Gastrocnemius medialis (tissue), 4 donors: ENCODE data around the gene FANCM. TPM values are rescaled to one million over a fixed set of nuclear protein-coding genes. Genes with fewer than 3 reads are reported as not detected.

Experiments used
- ATAC-seq, 2 donors: fragments of 150-250 bp; one replicate each; pipeline ENCODE4 v1.9.1; 2016
- DNase-seq, 2 donors: peaks; one replicate each; pipeline ENCODE4 v3.0.0-alpha.2; 2019
- H3K27ac ChIP-seq, 4 donors: fragments of 200-600 bp; sonication (generic); 1 replicate in 1 of 4; 2 replicates in 3 of 4; pipeline ENCODE4 v1.5.1; 2016 to 2018; ENCODE audit warnings: mild to moderate bottlenecking in 2 of 4, moderate library complexity in 1 of 4
- H3K27me3 ChIP-seq, 3 donors: fragments of 200-600 bp; sonication (generic) in 2 of 3; 1 replicate in 1 of 3; 2 replicates in 2 of 3; pipeline versions ENCODE4 v1.5.1 to v1.6.0; 2016 to 2019; ENCODE audit warnings: mild to moderate bottlenecking in 1 of 3, moderate library complexity in 1 of 3
- H3K36me3 ChIP-seq, 2 donors: fragments of 200-600 bp; sonication (generic) in 1 of 2; one replicate each; pipeline ENCODE4 v1.5.1; 2017 to 2018
- H3K4me1 ChIP-seq, 2 donors: fragments of 200-600 bp; sonication (generic) in 1 of 2; one replicate each; pipeline ENCODE4 v1.5.1; 2016 to 2017; ENCODE audit warnings: mild to moderate bottlenecking in 2 of 2
- H3K4me3 ChIP-seq, 4 donors: fragments of 200-600 bp; sonication (generic) in 3 of 4; 1 replicate in 1 of 4; 2 replicates in 3 of 4; pipeline ENCODE4 v1.5.1; 2016 to 2019; ENCODE audit warnings: mild to moderate bottlenecking in 2 of 4
- H3K9me3 ChIP-seq, 3 donors: fragments of 200-600 bp; sonication (generic) in 2 of 3; 1 replicate in 1 of 3; 2 replicates in 2 of 3; pipeline ENCODE4 v1.5.1; 2016 to 2019
- POLR2A ChIP-seq, 2 donors: fragments of 450-650 bp; IDR thresholded peaks; one replicate each; pipeline ENCODE4 v1.6.1; 2017; ENCODE audit warnings: antibody characterized with exemption in 2 of 2, mild to moderate bottlenecking in 2 of 2, moderate library complexity in 2 of 2
- in situ Hi-C, 4 donors: fragments of 200-750 bp; cut with MboI; loops; one replicate each; pipeline versions ENCODE4 v1.15.0 to v1.8.0; 2017; ENCODE audit warnings: low sequenced_read_pairs in 4 of 4
- intact Hi-C: fragments of 100-400 bp; cut with DNase I; formaldehyde crosslinking; loops from one replicate; pipeline ENCODE4 v1.15.1; 2023; ENCODE audit warnings: low total_unique reads
- total RNA-seq, 4 donors: library from RNA; depleted of rRNA; stranded (reverse); fragments of >200 nt; gene quantifications; one replicate each; pipeline versions ENCODE4 v1.1.0 to v1.2.3, GENCODE V29; 2016
- TF ChIP-seq, protein P1 (sequence below), 5 experiments: fragments of 450-650 bp in 3 of 5; fragments of 200-600 bp in 2 of 5; sonication (generic) in 2 of 5; IDR thresholded peaks in 4 of 5; conservative IDR thresholded peaks in 1 of 5; 1 replicate in 4 of 5; 2 replicates in 1 of 5; pipeline ENCODE4 v1.5.1; 2016 to 2019; ENCODE audit warnings: antibody characterized with exemption in 5 of 5, mild to moderate bottlenecking in 3 of 5, moderate library complexity in 3 of 5

The FANCM gene
- total RNA-seq, 4 donors from 2014 or later, result 2.1 to 3.9 (median 2.9) TPM

DNA sequence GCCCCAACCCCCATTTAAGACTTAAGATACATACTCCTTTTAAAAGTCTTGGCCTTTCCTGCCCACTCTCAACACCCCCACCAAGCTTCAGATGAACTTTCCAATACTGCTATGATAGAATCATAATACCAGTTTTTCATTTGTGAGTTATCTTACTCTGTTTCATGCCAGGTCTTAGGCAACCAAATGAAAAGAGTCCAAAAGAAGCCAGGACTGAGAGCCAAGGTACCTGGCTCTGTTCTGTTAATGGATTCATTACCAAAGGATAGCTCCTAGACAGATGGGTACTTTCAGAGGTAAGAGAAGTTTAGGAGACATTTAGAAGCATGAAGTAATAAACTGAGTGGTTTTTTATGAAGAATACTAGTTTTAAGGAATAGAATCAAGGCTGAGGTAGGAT lies 34.2 kb downstream of the FANCM start:
- intact Hi-C loops (no loop called here), in situ Hi-C loops (no loop called here)
- no peak for DNase-seq
- Histone ChIP-seq H3K27me3 (no peaks in the 10 kb centered on the region), H3K4me3 (no peak overlapping the region), H3K9me3 (no peaks in the 10 kb centered on the region), H3K27ac (no peak overlapping the region), H3K4me1 (no peaks in the 10 kb centered on the region), H3K36me3 (peaks cover 0 to 19% of the 10 kb centered on the region in 2 donors)
- ATAC-seq, result no peak
- no peak for TF ChIP-seq POLR2A (IDR thresholded peaks at IDR 0.05)
- TF ChIP-seq, protein P1, sequence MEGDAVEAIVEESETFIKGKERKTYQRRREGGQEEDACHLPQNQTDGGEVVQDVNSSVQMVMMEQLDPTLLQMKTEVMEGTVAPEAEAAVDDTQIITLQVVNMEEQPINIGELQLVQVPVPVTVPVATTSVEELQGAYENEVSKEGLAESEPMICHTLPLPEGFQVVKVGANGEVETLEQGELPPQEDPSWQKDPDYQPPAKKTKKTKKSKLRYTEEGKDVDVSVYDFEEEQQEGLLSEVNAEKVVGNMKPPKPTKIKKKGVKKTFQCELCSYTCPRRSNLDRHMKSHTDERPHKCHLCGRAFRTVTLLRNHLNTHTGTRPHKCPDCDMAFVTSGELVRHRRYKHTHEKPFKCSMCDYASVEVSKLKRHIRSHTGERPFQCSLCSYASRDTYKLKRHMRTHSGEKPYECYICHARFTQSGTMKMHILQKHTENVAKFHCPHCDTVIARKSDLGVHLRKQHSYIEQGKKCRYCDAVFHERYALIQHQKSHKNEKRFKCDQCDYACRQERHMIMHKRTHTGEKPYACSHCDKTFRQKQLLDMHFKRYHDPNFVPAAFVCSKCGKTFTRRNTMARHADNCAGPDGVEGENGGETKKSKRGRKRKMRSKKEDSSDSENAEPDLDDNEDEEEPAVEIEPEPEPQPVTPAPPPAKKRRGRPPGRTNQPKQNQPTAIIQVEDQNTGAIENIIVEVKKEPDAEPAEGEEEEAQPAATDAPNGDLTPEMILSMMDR (IDR thresholded peaks at IDR 0.05 in 4 of 5, conservative IDR thresholded peaks at IDR 0.05 in 1 of 5), result no peak

DNA sequence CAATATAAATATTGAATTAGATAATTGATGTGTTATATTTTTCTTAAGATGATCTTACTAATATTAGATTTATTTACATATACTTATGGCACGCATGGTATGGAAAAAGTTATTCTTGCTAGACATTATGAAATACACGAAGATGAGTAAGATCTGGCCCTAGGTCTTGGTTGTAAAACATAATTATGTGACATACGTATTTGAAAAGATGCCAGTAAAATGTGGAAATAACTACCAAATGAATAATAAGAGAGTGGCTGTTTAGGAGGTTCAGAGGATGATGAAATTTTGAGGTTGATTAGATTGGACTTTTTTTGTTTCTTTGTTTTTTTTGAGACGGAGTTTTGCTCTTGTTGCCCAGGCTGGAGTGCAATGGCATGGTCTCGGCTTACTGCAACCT lies 41.3 kb downstream of the FANCM start:
- H3K36me3 ChIP-seq, result peaks cover 0 to 9% of the 10 kb centered on the region in 2 donors
- no peaks in the 10 kb centered on the region for H3K4me1 ChIP-seq
- H3K27me3 ChIP-seq, result no peaks in the 10 kb centered on the region
- ATAC-seq, result no peak
- DNase-seq, result no peak
- intact Hi-C loops, result no loop called here
- no peak overlapping the region for H3K27ac ChIP-seq
- no peaks in the 10 kb centered on the region for H3K9me3 ChIP-seq
- TF ChIP-seq POLR2A (IDR thresholded peaks at IDR 0.05), result no peak
- TF ChIP-seq, protein P1 (IDR thresholded peaks at IDR 0.05 in 4 of 5, conservative IDR thresholded peaks at IDR 0.05 in 1 of 5), result no peak
- in situ Hi-C loops, result no loop called here
- no peak overlapping the region for H3K4me3 ChIP-seq

DNA sequence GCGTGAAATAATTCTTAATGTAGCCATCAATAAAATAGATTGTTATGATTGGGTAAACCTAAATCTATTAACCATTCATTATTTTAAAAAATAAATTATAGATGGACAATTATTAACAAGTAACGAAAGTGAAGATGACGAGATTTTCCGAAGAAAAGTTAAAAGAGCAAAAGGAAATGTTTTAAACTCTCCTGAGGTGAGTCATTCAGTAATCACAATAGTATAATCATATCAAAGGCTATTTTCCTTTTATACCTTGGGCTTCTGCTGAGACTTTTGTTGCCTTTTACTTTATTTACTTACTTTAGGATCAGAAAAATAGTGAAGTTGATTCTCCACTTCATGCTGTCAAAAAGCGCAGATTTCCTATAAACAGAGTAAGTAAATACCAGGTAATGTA lies 45.6 kb downstream of the FANCM start:
- Histone ChIP-seq H3K9me3 (no peaks in the 10 kb centered on the region), H3K4me3 (no peak overlapping the region), H3K27ac (no peak overlapping the region), H3K36me3 (no peaks in the 10 kb centered on the region), H3K27me3 (no peaks in the 10 kb centered on the region), H3K4me1 (no peaks in the 10 kb centered on the region)
- ATAC-seq (no peak), DNase-seq (no peak)
- in situ Hi-C loops, result no loop called here
- intact Hi-C loops, result no loop called here
- TF ChIP-seq, protein P1 (IDR thresholded peaks at IDR 0.05 in 4 of 5, conservative IDR thresholded peaks at IDR 0.05 in 1 of 5), result no peak
- no peak for TF ChIP-seq POLR2A (IDR thresholded peaks at IDR 0.05)

DNA sequence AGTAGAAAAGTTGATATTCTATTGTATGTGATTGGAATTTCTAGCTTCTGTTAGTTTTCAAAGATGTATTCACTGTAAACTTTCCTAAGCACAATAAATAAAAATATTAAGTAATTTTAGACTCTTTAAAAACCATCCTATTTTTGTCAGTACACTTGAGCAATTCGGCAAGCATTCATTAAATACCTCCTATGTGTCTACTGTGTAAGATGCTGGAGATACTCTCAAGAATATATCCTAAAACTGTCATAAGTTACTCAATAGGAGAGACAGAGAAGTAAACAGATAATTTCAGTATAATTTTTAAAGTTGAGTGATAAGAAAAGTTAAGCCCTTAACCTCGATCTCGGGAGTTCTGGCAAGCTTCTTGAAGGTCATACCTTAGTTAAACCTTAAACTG lies 46.1 kb downstream of the FANCM start:
- Histone ChIP-seq H3K9me3 (no peaks in the 10 kb centered on the region), H3K4me3 (no peak overlapping the region), H3K27me3 (no peaks in the 10 kb centered on the region), H3K27ac (no peak overlapping the region), H3K4me1 (no peaks in the 10 kb centered on the region), H3K36me3 (no peaks in the 10 kb centered on the region)
- ATAC-seq (no peak), DNase-seq (no peak)
- in situ Hi-C loops, result no loop called here
- intact Hi-C loops, result no loop called here
- TF ChIP-seq, protein P1 (IDR thresholded peaks at IDR 0.05 in 4 of 5, conservative IDR thresholded peaks at IDR 0.05 in 1 of 5), result no peak
- TF ChIP-seq POLR2A (IDR thresholded peaks at IDR 0.05), result no peak

DNA sequence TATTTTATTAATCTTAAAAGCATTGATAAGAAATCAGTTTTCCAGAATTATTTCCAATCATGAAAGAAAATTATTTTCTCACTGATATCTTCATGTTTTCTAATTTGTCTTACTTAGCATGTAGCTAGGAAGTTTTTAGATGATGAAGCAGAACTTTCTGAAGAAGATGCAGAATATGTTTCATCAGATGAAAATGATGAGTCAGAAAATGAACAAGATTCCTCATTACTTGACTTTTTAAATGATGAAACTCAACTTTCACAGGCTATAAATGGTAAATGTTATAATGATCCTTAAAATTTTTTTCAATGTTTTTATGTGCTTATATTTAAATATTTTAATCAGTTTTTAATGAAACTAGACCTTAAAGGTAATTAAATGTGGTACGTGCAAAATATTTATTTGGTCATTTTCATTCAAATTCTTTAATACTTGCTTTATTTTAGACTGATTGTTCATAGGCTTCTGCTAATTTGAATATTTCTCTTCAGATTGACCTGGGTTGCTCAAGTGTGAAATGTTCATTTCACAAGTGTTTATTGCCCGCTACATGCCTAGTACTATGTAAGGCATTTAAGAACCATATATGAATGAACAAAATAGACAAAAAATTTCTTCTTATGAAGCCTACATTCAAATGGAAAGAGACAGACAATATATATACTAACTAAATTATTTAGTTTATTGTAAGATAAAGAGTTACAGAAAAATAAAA lies 49.5 kb downstream of the FANCM start:
- intact Hi-C loops, result no loop called here
- ATAC-seq, result no peak

More for the DNA sequence above, 49.5 kb downstream of the FANCM start:
- H3K4me1 ChIP-seq, result no peaks in the 10 kb centered on the region
- in situ Hi-C loops, result no loop called here
- H3K9me3 ChIP-seq, result no peaks in the 10 kb centered on the region
- no peak overlapping the region for H3K4me3 ChIP-seq
- DNase-seq, result no peak
- H3K27me3 ChIP-seq, result no peaks in the 10 kb centered on the region
- H3K36me3 ChIP-seq, result peaks cover 0 to 8% of the 10 kb centered on the region in 2 donors
- TF ChIP-seq, protein P1 (IDR thresholded peaks at IDR 0.05 in 4 of 5, conservative IDR thresholded peaks at IDR 0.05 in 1 of 5), result no peak
- no peak for TF ChIP-seq POLR2A (IDR thresholded peaks at IDR 0.05)
- no peak overlapping the region for H3K27ac ChIP-seq
